ENCODE results near the gene HUNK.

- TF ChIP-seq CTCF (IDR thresholded peaks at IDR 0.05) (no peak), POLR2AphosphoS5 (IDR thresholded peaks at IDR 0.05) (no peak), POLR2A (IDR thresholded peaks at IDR 0.05) (no peak)
Measured at GRCh38 chr21:32035617-32036016, 162.8 kb downstream of the HUNK start.

Measured in suprapubic skin (tissue), 4 donors.